GM18520 (cell line): ENCODE data around the gene BID.

Experiments
- ATAC-seq: cut with Tn5 transposase; IDR thresholded peaks from one replicate; pipeline ENCODE4 v1.9.1; 2021; ENCODE audit not compliant: unreplicated experiment

BID gene

DNA sequence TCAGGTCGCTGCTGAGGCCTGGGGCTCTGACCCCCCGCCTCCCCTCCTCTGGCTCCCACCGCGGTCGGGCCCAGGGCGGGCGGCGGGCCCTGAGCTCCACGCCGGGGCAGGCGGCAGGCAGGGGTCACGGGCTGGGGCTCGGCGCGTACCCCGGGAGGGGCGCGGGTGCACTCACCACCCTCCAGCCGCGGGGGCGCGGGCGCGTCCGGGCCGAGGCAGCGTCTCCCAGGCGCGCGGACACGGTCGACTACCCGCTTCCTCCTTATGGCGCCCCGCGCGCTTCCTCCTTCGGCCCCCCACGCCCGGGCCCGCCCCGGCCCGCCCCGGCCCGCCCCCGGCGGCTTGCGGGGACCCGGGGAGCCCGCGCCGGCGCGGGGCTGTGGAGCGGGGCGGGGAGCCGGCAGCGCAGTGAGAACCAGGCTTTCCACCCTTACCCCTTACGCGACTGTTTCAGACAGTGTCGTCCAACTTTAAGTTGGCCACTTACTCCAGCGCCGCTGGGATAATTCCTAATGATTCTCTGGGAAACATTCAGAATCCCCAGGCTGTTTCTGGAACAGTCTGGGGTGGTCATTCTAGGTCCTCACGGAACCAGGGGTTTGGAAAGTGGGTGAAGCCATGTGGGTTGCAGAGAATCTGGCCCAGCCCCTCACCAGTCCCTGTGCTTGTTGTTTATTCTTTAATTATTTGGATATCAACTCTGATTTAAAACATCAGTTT lies at the start of gene BID:
TSS of gene BID (minus strand) at position 264 of the 720 bp plus-strand sequence. CDS start 24,353 bp downstream, outside the sequence.
- ATAC-seq, result no peak

GRCh38 chr22:17823964-17824363 lies 49.7 kb upstream of the BID start:
- no peak for ATAC-seq

- ATAC-seq, result no peak
Measured at GRCh38 chr22:17823226-17823625, 49.0 kb upstream of the BID start.

GRCh38 chr22:17822087-17822486 lies 47.8 kb upstream of the BID start:
- no peak for ATAC-seq

GRCh38 chr22:17820879-17821439 lies 46.7 kb upstream of the BID start:
- no peak for ATAC-seq

- ATAC-seq, result no peak
Measured at GRCh38 chr22:17818649-17819048, 44.4 kb upstream of the BID start.

GRCh38 chr22:17818180-17818579 lies 43.9 kb upstream of the BID start:
- ATAC-seq, result no peak

DNA sequence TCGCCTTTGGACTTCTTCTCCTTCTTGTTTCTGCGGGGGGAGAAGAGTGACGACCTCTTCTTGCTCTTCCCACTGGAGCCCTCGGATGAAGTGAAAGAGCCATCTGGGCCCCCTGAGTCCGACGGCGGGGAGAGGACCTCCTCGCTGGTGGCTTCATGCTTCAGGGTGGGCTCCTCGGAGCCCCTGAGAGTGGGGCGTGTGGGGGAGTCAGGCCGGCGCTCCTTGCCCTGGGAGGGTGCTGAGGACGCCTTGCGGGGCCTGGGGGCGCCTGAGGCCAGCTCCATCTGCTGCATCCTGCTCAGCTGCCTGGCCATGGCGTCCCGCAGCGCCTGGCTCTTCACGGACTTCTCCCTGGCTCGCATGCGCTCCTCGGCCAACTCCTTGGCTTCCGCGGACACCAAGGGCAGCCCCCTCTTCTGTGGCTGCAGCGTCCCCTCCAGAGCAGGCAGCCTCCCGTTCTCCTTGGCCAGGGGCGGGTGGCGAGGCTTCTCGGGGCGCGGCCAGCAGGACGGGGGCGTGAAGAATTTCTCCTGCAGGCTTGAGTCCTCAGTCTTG lies 43.3 kb upstream of the BID start:
- ATAC-seq, result no peak

DNA sequence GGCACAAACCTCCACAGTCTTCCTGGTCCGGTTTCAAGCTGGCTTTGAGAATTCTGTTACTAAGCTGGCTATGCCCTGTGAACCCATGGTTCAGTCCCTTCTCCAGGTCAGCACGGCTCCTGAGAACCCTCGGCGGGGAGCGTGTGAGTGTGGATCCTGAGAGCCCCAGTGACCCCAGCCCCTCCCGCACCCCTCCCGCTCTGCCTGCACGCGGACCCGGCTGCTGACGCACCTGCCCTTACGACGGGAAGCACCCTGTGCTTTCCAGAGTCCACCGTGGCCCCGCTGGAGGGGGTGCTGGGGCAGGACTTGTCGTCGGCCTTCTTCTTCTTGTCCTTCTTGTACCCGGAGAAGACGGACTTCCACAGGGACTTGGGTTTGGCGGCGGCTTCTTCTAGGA lies 42.8 kb upstream of the BID start:
- ATAC-seq, result no peak

DNA sequence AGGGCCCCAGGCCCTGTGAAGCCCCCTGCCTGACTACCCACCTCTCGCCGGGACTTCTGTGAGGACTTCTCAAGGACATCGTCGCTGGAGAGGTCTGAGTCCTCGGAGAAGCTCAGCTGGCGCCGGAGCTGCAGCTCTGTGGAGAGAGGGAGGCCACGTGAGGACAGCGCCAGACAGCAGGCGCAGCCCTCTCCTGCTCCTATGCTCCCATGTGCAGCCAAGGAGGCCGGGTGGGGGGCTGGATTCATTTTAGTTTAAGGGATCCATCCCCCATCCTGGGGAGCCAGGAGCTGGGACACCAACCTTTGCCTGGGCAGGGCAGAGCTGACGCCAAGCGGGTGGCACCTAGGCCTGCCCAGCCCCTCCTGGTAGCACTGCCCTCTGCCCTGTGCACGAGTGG lies 42.4 kb upstream of the BID start:
- no peak for ATAC-seq

- no peak for ATAC-seq
Measured at GRCh38 chr22:17815703-17816254, 41.5 kb upstream of the BID start.

- ATAC-seq, result no peak
Measured at GRCh38 chr22:17814830-17815229, 40.6 kb upstream of the BID start.

- no peak for ATAC-seq
Measured at GRCh38 chr22:17814084-17814483, 39.8 kb upstream of the BID start.

DNA sequence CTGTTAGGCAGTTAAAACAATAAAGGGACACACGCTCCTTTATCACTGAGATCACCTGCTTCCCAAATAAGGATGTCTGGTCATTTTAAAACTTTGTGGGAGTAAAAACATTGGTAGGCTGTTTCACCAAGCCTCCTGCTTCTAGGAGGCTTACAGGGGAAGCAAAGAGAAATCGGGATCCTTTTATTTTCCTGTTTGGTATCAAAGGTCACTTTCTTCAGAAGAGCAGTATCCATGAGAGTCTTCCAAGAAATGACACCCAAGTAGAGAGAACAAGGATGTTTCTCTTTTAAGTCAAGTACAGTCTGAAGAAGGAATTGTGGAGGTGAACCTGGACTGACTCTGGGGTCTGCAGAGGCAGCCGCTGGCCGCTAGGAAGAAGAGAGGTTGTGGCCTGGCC lies 36.9 kb upstream of the BID start:
- no peak for ATAC-seq

DNA sequence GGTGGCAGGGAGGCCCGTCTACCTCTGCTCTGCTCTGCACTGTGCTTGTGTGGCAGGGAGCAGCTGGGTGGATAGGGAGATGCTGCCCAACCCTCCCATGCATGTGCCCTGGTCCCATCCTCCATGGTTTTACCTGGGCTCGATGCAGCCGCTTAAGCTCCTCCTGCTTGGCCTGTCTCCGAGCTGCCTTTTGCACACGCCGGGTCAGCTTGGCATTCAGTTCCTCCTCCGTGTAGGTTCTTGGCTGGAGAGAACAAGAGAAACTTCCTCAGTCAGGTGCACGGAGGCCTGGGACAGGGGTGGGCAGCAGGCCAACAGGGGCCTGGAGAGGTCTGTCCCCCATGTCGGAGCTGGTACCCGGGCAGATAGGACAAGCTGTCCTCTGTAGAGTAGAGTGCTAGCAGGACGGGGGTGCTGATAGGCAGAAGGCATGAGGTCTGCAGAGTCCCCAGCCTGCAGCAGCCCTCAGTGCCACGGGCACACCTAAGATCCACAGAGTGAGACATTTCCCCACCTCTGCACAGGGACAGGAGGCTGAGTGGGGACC lies 36.4 kb upstream of the BID start:
- ATAC-seq, result no peak

DNA sequence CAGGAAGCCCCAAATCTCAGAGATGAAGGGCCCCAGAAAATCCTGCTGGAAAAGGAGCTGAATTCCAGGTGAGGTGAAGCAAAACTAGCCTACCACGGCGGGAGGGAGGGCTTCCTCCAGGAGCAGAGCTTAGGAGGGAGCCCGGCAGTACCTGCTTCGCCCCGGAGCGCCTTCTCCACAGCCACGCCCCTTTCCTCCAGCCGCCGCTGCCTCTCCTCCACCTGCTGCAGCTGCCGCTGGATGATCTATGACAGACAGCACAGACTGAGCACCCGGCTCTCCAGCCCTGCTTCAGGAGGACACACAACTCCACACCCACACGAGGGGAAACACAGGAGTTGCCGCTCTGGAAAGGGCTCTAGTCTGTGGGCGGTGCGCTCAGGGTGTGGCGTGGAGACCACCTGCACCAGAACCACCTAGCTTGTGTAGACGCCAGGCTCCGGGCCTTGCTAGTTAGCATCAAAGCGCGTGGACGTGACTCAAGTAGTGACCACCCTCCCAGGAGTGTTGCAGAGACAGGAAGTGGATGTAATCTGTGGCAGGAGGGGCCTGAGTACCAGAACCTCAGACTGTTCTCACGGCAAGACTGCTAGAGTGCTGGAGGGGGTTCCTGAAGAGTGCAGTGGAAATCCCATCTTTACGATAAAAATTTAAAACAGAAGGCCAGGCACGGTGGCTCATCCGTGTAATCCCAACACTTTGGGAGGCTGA lies 34.6 kb upstream of the BID start:
- no peak for ATAC-seq

DNA sequence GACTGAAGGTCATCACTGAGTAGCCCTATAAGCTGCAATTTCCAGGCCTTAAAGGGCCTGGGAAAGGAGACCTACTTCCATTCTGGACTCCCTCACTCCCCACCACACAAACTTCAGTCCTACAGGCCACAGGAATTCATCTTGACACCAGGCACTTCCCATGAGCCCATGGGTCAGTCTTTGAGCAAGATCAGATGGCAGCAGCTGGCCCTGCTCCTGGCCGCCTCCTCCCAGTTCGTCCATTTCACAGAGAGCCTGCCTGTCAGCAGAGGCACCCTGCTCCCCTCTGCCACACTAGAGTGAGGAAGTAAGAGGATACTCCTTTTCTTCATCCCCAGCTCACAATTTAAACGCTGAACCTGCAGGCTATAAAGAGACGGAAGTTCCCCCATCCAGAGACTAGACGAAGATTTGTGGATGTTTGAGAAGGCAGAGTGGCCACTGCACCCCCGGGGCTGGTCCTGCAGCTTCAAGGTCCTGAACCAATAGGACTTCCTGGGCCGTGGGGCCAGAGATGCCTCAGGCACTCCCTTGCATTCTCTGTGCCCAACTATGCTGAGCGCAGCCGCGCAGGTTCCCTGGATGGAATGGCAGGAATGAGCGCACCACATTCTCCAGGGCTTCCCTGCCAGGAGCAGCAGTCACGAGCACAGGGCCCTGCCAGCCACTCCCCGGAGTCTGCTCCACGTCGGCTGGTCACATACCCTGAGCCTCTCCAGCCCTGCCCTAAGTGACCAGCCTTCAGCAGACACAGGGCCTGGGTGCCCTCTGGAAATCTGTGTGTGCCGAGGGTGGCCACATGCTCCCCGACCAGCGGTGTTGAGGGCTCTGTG lies 33.5 kb upstream of the BID start:
- no peak for ATAC-seq

GRCh38 chr22:17807086-17807485 lies 32.8 kb upstream of the BID start:
- ATAC-seq, result no peak

DNA sequence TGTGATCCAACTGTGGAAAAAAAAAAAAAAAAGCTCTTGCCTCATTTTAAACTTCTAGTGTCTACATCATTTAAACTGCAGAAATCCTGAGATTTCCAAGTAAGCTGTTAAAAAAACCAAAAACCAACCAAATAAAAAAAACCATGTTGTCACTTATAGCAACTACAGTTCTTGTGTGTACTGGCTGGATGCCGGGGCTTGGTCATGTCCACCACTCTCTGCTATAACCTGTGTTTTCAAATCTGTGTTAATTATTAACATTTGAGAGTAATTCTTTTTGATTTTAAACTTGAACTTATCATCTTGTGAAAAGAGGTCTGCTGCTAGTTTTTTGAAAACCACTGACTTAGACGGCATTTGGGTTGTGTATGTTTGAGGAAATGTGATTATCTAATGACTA lies 32.2 kb upstream of the BID start:
- ATAC-seq, result no peak

DNA sequence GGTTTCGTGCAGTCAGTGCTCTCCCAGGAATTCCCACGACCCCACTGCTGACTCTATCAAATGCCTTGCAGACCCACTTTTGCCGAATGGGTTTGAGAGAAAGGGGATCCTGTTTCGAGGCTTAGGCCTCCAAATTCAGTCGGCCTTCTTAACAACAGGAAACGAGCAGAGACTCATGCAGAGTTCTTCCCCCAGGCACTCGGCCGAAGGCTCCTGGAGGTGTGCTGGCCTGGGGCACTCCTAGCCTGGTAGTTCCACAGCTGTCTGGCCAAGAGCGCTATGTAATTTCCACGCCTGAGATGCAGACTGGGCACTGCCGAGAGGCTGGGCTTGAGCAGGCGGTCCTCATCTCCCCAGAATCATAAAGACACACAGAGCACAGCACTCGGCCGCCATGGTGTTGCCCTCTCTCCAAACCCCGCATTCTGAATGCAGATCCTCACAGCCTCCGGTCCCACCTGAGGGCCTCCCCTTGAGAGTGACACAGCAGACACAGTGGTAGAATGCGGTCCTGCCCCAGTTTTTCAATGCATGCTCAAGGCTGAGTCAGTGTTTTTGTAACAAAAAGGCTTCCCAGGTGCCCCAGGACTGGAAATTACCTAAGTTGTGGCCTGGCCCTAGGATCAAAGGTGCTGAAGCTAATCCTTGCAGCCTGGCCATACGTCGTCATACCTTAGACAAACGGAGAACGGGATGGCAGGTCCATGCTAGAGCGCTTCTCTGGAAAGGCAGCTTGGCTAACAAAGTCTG lies 30.2 kb upstream of the BID start:
- ATAC-seq, result no peak
